SK-N-MC (cell line): Measurements from ENCODE around the gene PXDC1.

Source experiments
- DNase-seq: peaks from one replicate; pipeline ENCODE4 v3.0.0-alpha.2; 2011; ENCODE audit warnings: low read depth, low spot score
- H3K27ac ChIP-seq: fragments of 200-600 bp; sonication (generic); 2 replicates; pipeline ENCODE4 v1.5.1; 2016; ENCODE audit warnings: mixed run types
- H3K36me3 ChIP-seq: fragments of 200-600 bp; sonication (generic); 2 replicates; pipeline ENCODE4 v1.6.1; 2017; ENCODE audit warnings: antibody characterized with exemption, low read length, mixed read lengths; ENCODE audit not compliant: insufficient read depth
- H3K4me3 ChIP-seq: fragments of 200-600 bp; sonication (generic); 2 replicates; pipeline ENCODE4 v1.5.1; 2016
- H3K9ac ChIP-seq: fragments of 200-600 bp; sonication (generic); 2 replicates; pipeline ENCODE4 v1.8.0; 2017; ENCODE audit warnings: mixed run types, mixed read lengths; ENCODE audit not compliant: insufficient read length
- H3K9me3 ChIP-seq: fragments of 200-600 bp; sonication (generic); 2 replicates; pipeline ENCODE4 v1.6.1; 2017; ENCODE audit warnings: low read depth, mild to moderate bottlenecking, antibody characterized with exemption, low read length, moderate library complexity, mixed read lengths
- EZH2 ChIP-seq: fragments of 200-600 bp; sonication (generic); IDR thresholded peaks from one replicate; pipeline ENCODE4 v1.6.1; 2017; ENCODE audit warnings: antibody characterized with exemption
- FOXP2 ChIP-seq: optimal IDR thresholded peaks from 2 replicates; pipeline ENCODE3; 2011; ENCODE audit warnings: mild to moderate bottlenecking, moderate library complexity; ENCODE audit not compliant: insufficient read depth; ENCODE audit errors: extremely low read length, control extremely low read depth
- POLR2AphosphoS5 ChIP-seq: IDR thresholded peaks from 2 replicates; pipeline ENCODE4 v1.6.1; 2012; ENCODE audit warnings: mild to moderate bottlenecking, low read depth, low read length, borderline replicate concordance

The PXDC1 gene

DNA sequence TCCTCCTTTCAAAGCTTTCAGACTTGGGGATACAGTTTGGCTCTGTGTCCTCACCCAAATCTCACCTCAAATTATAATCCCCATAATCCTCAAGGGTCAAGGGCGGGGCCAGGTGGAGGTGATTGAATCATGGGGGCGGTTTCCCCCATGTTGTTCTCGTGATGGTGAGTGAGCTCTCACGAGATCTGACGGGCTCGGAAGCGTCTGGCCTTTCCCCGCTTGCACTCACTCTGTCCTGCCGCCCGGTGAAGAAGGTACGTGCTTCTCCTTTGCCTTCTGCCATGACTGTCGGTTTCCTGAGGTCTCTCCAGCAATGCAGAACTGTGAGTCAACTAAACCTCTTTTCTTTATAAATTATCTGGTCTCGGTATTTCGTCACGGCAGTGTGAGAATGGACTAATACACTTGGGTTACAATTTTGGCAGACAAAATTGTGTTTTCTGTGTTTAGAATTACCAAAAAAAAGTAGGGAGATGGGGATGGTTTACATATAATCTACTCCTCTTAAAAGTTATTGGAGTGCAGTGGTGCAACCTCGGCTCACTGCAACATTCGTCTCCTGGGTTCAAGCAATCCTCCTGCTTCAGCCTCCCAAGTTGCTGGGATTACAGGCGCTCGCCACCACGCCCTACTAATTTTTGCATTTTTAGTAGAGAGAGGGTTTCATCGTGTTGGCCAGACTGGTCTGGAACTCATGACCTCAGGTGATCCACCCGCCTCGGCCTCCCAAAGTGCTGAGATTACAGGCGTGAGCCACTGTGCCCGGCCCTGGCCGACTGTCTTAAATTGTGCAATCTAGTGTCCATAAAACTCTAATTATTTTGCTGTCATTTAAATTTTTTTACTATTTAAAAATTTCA is 33.6 kb upstream of the PXDC1 start:
- no peak overlapping the region for H3K9ac ChIP-seq
- TF ChIP-seq POLR2AphosphoS5 (no peak), EZH2 (no peak), FOXP2 (no peak)
- no peak overlapping the region for H3K27ac ChIP-seq
- DNase-seq = no peak
- no peak overlapping the region for H3K4me3 ChIP-seq
- H3K9me3 ChIP-seq = no peaks in the 10 kb centered on the region
- no peaks in the 10 kb centered on the region for H3K36me3 ChIP-seq

- Histone ChIP-seq H3K4me3 (no peak overlapping the region), H3K36me3 (no peaks in the 10 kb centered on the region), H3K9ac (no peak overlapping the region), H3K27ac (no peak overlapping the region), H3K9me3 (no peaks in the 10 kb centered on the region)
- TF ChIP-seq FOXP2 = no peak
- no peak for DNase-seq
Measured at GRCh38 chr6:3784423-3784822, 32.9 kb upstream of the PXDC1 start.

DNA sequence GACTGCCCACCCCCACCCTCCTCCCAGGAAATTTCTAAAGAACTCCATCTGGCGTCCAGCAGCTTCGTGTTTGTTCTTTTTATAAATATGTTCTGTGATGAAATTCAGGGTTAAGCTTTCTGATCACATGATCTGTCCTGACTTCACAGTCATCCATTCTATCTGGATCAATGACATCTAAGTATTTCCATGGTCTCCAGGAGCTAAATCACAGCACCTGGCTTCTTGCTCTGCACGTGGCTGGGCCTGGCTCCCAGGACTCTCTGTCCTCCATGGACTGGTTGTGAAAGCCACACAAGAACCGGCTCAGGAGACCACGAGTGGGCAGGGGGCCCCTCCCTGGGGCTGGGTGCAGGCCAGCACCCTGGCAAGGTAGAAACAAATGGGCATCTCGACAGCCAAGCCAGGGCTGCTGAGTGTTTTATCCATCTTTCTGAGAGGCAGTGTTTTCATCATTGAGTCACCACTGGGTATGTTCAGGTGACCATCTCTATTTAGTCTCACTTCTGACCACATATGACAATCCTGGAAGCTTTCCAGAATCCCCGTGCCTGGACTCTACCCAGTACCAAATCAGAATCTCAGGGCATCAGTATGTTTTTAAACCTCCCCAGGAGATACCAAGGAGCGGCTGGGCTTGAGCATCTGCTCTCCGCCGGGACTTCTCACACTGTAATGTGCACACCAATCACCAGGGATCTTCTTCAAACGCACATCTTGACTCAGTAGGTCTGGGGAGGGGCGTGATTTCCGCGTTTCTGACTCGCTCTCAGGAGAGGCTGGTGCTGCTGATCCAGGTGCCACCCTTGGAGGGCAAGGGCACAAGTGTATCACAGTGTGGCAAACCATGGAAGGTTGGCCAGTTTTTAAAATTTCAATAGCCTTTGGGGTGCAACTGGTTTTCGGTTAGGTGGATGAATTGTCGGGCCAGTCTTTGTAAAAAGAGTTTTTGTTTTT is 31.6 kb upstream of the PXDC1 start:
- no peak overlapping the region for H3K27ac ChIP-seq
- H3K9ac ChIP-seq = no peak overlapping the region
- no peaks in the 10 kb centered on the region for H3K9me3 ChIP-seq
- TF ChIP-seq POLR2AphosphoS5 (no peak), FOXP2 (no peak)
- H3K4me3 ChIP-seq = no peak overlapping the region
- H3K36me3 ChIP-seq = no peaks in the 10 kb centered on the region
- DNase-seq = no peak

- H3K36me3 ChIP-seq = no peaks in the 10 kb centered on the region
- H3K27ac ChIP-seq = no peak overlapping the region
- H3K4me3 ChIP-seq = no peak overlapping the region
- H3K9ac ChIP-seq = no peak overlapping the region
- no peak for DNase-seq
- TF ChIP-seq EZH2 (no peak), FOXP2 (no peak), POLR2AphosphoS5 (no peak)
- H3K9me3 ChIP-seq = no peaks in the 10 kb centered on the region
Measured at GRCh38 chr6:3781504-3781903, 30.0 kb upstream of the PXDC1 start.

- H3K9me3 ChIP-seq = no peaks in the 10 kb centered on the region
- H3K36me3 ChIP-seq = no peaks in the 10 kb centered on the region
- no peak for TF ChIP-seq POLR2AphosphoS5
- no peak for TF ChIP-seq FOXP2
- no peak for TF ChIP-seq EZH2
- H3K9ac ChIP-seq = no peak overlapping the region
- no peak for DNase-seq
- no peak overlapping the region for H3K4me3 ChIP-seq
- H3K27ac ChIP-seq = no peak overlapping the region
Measured at GRCh38 chr6:3779574-3779849, 28.0 kb upstream of the PXDC1 start.

- H3K9me3 ChIP-seq = no peaks in the 10 kb centered on the region
- H3K4me3 ChIP-seq = no peak overlapping the region
- no peak overlapping the region for H3K27ac ChIP-seq
- DNase-seq = no peak
- H3K9ac ChIP-seq = no peak overlapping the region
- no peaks in the 10 kb centered on the region for H3K36me3 ChIP-seq
- TF ChIP-seq POLR2AphosphoS5 (no peak), EZH2 (no peak), FOXP2 (no peak)
Measured at GRCh38 chr6:3778701-3779573, 27.4 kb upstream of the PXDC1 start.

GRCh38 chr6:3777730-3778461 is 26.4 kb upstream of the PXDC1 start:
- DNase-seq = no peak
- Histone ChIP-seq H3K4me3 (no peak overlapping the region), H3K9me3 (no peaks in the 10 kb centered on the region), H3K36me3 (no peaks in the 10 kb centered on the region), H3K9ac (no peak overlapping the region), H3K27ac (no peak overlapping the region)
- TF ChIP-seq POLR2AphosphoS5 = no peak
- no peak for TF ChIP-seq EZH2
- TF ChIP-seq FOXP2 = no peak
